GM18861 (cell line): Measurements from ENCODE around the gene SCN2A.
"Not testable (repeated sequence)": the region's sequence is repeated elsewhere in the genome, so short reads cannot be mapped to it uniquely, and the experiment has no call there.

ENCODE experiments used
- ATAC-seq: cut with Tn5 transposase; IDR thresholded peaks from one replicate; pipeline ENCODE4 v1.9.1; 2021; ENCODE audit not compliant: unreplicated experiment

The SCN2A gene

GRCh38 chr2:165312999-165313398 lies 73.8 kb downstream of the SCN2A start:
- no peak for ATAC-seq

- ATAC-seq: no peak
Measured at GRCh38 chr2:165313509-165313908, 74.3 kb downstream of the SCN2A start.

GRCh38 chr2:165328272-165328671 lies 89.1 kb downstream of the SCN2A start:
- ATAC-seq: no peak

- ATAC-seq: not testable (repeated sequence)
Measured at GRCh38 chr2:165344276-165344675, 105.1 kb downstream of the SCN2A start.

GRCh38 chr2:165348441-165348840 lies 109.2 kb downstream of the SCN2A start:
- no peak for ATAC-seq

- ATAC-seq: no peak
Measured at GRCh38 chr2:165349181-165349580, 110.0 kb downstream of the SCN2A start.

- ATAC-seq: peak; percentile 99
Measured at GRCh38 chr2:165357758-165358157, 118.5 kb downstream of the SCN2A start.

GRCh38 chr2:165361514-165361913 lies 122.3 kb downstream of the SCN2A start:
- no peak for ATAC-seq

- no peak for ATAC-seq
Measured at GRCh38 chr2:165369131-165369897, 130.1 kb downstream of the SCN2A start.

GRCh38 chr2:165369898-165370296 lies 130.7 kb downstream of the SCN2A start:
- ATAC-seq: no peak

GRCh38 chr2:165371356-165371755 lies 132.1 kb downstream of the SCN2A start:
- ATAC-seq: no peak

- no peak for ATAC-seq
Measured at GRCh38 chr2:165373278-165374010, 134.2 kb downstream of the SCN2A start.

- no peak for ATAC-seq
Measured at GRCh38 chr2:165376571-165376975, 137.4 kb downstream of the SCN2A start.

- no peak for ATAC-seq
Measured at GRCh38 chr2:165382362-165382761, 143.1 kb downstream of the SCN2A start.

- no peak for ATAC-seq
Measured at GRCh38 chr2:165390875-165391274, 151.7 kb downstream of the SCN2A start.

- no peak for ATAC-seq
Measured at GRCh38 chr2:165391791-165392190, 152.6 kb downstream of the SCN2A start.

GRCh38 chr2:165398603-165399002 lies 159.4 kb downstream of the SCN2A start:
- not testable (repeated sequence) for ATAC-seq

GRCh38 chr2:165401285-165401852 lies 162.2 kb downstream of the SCN2A start:
- no peak for ATAC-seq

- no peak for ATAC-seq
Measured at GRCh38 chr2:165402162-165402561, 162.9 kb downstream of the SCN2A start.

GRCh38 chr2:165406173-165406572 lies 167.0 kb downstream of the SCN2A start:
- ATAC-seq: no peak

GRCh38 chr2:165407466-165407865 lies 168.3 kb downstream of the SCN2A start:
- ATAC-seq: no peak

- ATAC-seq: no peak
Measured at GRCh38 chr2:165408186-165408585, 169.0 kb downstream of the SCN2A start.
